SK-N-MC (cell line): Measurements from ENCODE around the gene TBC1D1.

Experiments
- EZH2 ChIP-seq: fragments of 200-600 bp; sonication (generic); IDR thresholded peaks from one replicate; pipeline ENCODE4 v1.6.1; 2017; ENCODE audit warnings: antibody characterized with exemption
- POLR2AphosphoS5 ChIP-seq: IDR thresholded peaks from 2 replicates; pipeline ENCODE4 v1.6.1; 2012; ENCODE audit warnings: mild to moderate bottlenecking, low read depth, low read length, borderline replicate concordance

- TF ChIP-seq EZH2 = no peak
- no peak for TF ChIP-seq POLR2AphosphoS5
These were observed 234.9 kb downstream of the TBC1D1 start for GRCh38 chr4:38125816-38126215.
